Left hindlimb (tissue), 1 donor: ENCODE results near the gene AFAP1L2.

ENCODE experiments used
- DNase-seq: peaks from one replicate; pipeline ENCODE4 v3.0.0-alpha.2; 2018

AFAP1L2 gene

GRCh38 chr10:114386452-114386851 lies 17.9 kb downstream of the AFAP1L2 start:
- no peak for DNase-seq

DNA sequence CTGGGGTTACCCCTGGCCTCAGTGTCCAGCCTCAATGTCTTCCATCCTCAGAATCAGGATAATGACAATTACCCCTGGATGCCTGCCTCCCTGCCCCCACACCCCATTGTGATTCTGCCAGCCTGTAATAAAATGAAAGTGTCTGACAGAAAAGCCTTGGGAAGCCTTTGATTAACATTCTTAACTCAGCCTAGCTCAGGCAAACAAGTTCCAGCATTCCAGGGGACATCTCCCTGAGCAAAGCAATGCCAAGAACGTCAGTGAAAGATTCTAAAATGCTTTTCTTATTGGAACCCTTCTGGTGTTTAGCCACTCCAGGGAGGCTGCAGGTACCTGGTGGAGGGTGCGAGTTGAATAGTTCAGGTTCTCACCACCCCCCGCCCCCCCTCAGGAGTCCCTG lies 18.7 kb downstream of the AFAP1L2 start:
- DNase-seq, result no peak

- DNase-seq, result no peak
These were observed 19.7 kb downstream of the AFAP1L2 start for GRCh38 chr10:114384601-114385000.

DNA sequence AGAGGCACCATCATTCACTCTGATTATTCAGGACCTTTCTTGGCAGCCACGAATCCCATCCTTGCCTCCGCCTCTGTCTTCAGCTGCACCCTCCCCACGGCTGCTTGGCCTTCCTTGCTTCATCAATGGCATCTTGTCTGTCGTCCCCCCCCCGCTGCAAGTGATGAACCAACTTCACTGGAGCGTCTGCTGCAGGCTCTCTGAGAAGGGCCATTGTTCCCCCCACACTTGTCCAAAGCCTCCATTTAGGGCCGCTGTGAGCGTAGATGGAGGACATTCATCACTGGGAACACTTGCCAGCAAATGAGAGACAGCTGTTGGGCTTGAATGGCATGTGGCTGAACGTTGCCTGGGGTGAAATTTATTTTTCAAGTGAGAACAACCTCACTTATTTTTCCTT lies 20.1 kb downstream of the AFAP1L2 start:
- no peak for DNase-seq

DNA sequence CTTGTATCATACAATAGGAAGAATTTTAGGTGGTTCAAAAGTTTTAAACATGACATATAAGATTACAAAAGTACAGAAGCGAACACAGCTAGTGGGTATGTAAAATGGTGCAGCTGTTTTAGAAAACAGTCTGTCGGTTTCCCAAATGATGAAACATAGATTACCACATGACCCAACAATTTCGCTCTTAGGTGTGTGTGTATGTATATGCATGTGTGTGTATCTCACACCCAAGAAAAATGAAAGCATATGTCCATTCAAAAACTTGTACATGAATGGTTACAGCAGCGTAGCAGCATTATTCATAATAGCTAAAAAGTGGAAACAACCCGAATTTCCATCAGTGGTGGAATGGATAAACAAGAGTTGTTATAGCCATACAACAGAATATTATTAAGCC lies 23.5 kb downstream of the AFAP1L2 start:
- no peak for DNase-seq

- DNase-seq, result no peak
These were observed 24.2 kb downstream of the AFAP1L2 start for GRCh38 chr10:114380060-114380459.

DNA sequence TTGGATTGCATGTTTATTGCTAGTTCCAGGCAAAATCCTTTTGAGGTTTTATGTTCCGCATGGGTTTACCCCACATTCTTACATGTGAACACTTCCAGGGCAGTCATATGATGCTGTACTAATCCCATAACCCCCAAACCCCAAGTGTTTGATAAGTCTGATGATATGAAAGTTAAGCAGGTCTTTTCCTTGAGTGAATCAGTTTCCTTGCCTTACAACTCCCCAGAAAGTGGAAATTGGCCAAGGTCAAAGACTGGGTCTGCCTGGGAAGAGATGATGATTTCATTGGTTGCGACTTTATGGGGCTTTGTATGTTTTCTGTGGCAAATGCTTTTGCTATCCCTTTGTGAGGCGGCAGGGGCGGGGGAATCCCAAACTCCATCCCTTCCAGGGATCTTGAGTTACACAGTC lies 24.7 kb downstream of the AFAP1L2 start:
- peak; percentile 51 for DNase-seq

DNA sequence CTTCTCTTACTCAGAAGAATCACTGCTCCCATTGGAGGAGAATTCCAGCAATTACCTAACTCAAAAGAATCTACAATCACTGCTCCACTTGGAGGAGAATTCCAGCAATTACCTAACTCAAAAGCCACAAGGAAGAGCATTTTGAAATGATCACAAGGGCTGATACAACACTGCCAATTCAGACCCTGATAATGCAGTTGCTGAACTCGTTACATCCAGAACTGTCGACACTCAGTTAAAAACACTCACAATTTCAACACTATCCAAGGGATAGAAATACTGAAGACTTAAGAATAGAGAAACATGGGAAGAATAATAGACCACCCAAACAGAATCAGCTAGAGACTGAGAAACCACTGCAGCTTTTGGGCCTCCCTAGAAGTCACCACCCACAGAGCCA lies 27.8 kb downstream of the AFAP1L2 start:
- DNase-seq, result no peak

DNA sequence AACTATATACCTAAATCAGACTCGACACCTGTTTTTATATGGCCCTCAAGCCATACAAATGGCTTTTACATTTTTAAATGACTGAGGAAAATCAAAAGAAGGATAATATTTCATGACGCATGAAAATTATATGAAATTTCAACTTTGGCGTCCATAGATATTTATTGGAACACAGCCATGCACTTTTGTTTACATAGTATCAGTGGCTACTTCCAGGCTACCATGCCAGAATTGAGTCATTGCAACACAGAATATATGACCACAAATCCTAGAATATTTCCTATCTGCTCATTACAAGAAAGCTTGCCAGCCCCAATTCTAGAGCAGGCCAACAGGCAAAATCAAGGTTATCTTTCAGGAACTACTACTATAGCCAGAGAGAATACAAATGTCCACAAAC lies 29.3 kb downstream of the AFAP1L2 start:
- DNase-seq, result no peak

- DNase-seq, result peak; percentile 86
These were observed 30.1 kb downstream of the AFAP1L2 start for GRCh38 chr10:114374053-114374791.

DNA sequence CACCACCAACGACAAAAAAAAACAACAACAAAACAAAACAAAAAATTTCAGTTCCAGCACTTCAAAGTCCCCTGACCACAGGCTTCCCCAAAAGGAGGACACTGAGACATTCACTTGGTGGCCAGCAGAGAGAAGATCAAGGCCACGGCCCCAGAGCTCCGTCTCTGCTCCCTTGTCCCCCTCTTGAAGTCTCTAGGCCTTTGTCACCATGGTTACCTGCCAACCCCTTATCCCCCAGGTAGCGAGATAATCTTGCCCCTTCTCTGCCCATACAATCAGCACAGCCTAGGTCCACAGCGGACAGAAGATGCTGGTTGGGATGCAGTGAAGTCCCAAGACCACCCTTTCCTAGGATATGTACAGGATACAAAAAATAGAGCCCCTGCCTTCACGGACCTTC lies 30.7 kb downstream of the AFAP1L2 start:
- DNase-seq, result no peak

GRCh38 chr10:114372995-114373394 lies 31.3 kb downstream of the AFAP1L2 start:
- no peak for DNase-seq

- no peak for DNase-seq
These were observed 32.1 kb downstream of the AFAP1L2 start for GRCh38 chr10:114372179-114372578.

GRCh38 chr10:114370966-114371365 lies 33.3 kb downstream of the AFAP1L2 start:
- DNase-seq, result no peak

GRCh38 chr10:114370199-114370598 lies 34.1 kb downstream of the AFAP1L2 start:
- DNase-seq, result no peak

- DNase-seq, result no peak
These were observed 36.3 kb downstream of the AFAP1L2 start for GRCh38 chr10:114368057-114368391.

DNA sequence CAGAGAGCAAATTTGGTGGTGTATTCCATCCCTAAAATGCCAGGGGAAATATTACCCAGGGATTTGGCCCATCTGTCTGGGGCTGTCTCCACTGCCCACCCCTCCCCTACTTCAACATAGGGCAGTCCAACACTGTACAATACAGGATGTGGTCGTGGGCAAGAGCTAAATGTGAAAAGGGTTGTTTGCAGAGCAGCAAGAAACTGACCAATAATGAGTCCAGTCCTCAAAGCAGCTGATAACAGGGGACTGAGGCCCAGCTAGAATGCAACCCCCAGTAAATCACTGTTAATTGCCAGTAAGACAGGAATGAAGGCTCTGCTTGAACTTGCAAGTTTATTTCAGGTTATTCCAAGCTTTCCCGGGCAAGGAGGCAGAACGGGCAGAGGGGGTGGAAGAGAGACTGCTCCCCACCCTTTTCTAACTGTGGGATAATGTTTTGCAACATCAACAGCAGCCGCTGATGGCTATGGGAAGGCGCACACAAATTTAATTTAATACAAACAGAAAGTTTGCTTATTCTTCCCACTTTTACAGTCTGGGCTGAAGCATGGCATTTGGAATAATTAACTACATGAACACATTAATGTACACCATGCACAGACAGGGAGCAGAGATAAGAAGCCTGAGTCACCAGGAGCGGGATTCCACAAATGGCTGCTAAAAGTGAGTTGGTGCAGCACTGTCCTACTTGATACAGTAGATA lies 36.8 kb downstream of the AFAP1L2 start:
- DNase-seq, result peak; percentile 63

- no peak for DNase-seq
These were observed 39.6 kb downstream of the AFAP1L2 start for GRCh38 chr10:114364726-114365125.

DNA sequence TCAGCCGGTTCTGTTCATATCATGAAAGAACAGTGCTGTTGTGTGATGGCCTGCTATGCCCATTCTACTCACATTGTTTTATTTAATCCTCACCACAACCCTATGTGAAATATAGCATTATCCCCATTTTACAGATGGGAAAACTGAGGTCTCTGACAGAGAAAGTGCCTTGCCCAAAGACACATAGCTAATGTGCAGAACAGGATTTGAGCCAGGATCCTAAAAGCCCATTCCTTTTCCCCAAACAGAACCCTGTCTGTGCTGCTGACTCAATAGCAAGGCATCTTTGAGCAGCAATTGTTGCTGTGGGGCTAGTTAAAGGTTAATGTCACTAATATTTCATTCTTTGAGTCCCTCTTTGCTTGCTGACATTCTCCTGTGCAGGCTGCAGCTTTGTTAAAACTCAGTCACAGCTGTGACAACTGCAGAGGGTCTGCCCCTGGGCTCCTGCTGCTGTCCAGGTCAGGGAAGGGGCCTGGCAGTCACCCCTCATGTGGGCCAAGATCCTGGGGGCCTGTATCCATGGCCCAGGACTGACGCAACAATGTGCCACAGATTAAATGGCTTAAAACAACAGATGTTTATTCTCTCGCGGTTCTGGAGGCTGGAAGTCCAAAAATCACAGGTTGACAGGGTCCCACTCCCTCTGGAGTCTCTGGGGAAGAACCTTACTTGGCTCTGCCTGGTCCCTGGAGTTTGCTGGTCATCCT lies 40.4 kb downstream of the AFAP1L2 start:
- no peak for DNase-seq

DNA sequence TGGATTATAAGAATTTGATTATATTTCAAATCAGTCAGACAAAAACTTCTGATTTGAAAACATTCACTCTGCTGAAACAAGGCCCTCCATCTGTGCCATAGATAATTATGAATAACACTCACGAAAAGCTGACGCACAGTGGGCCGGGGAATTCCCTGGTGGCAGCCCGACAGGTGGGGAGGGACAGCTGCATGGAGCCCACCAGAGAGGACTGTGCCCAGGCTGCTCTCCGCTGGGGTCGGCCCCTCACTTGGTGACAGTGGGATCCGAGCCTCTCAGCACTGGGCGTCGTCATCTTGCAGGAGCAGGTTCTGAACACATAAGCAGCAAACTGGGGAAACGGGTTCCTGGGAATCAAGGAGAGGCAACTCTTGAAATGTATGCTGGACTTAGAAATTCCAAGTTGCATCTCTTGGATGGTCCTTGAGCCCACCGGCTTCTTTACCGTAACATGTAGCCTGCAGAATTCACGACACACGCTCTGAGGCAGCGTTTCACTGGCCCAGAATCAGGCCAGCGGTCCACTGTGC lies 41.4 kb downstream of the AFAP1L2 start:
- peak; percentile 54 for DNase-seq

- no peak for DNase-seq
These were observed 44.4 kb downstream of the AFAP1L2 start for GRCh38 chr10:114359953-114360345.

DNA sequence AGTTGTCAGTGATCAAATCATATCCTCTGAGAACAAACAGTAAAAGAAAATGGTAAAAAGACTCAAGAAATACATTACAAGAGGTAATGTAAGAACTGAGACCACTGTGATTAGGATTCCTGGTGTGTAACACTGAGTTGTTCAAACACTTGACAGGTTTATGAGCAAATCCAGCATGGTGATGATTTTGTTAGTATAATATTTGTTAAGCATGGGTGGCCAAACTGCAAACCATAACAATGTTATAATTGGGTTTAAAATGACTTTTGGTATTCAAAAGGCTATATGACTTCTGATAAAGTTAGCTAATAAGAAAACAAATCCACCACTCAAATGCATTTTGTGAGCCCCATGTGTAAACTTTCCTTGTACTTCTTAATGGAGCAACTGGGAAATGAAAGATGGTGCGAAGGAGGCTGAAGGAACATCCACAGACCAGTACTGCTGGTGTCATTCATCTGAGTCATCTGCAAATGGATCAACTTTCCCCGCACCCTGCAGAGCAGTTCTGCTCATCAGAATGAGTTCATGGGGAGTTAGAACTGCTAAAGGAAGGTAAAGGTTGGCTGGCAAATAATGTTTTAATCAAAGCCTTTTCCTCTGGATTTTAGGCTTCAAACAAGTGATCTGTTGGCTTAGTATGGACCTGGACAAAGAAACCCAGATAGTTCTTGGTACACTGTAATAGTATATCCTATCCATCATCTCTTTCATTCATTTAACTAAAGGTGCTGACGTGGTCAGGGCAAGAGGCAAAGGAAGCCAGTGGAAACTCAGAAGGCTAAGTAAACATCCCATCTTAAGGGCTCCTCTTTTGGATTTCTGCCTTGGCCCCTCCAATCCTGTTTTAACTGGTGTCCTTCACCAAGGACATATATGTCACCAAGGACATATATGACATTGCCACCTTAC lies 45.0 kb downstream of the AFAP1L2 start:
- no peak for DNase-seq

DNA sequence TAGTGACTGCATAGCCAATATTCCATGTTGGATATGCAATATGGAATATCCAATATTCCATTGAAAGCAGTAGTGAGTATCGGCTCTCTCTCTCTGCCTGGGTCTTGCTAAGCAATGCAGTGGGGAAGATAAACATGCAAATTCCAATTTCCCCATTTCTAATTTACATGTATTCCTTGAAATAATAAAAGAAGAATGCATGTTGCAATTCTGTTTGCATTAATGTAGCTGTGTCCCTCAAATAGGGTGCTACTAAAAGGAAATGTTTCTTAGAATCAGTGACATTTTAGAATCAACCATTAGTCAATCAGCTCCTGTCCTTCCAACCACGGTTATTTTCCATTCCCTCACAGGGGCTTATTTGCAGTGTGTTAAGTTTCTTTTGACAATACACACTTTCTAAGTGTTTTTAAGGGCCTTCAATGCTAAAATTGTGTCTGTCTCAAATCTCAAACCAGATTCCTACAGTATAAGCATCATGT lies 46.7 kb downstream of the AFAP1L2 start:
- no peak for DNase-seq
